Measurements from ENCODE around the gene DPP7. TPM values are rescaled to one million over a fixed set of nuclear protein-coding genes. Genes with fewer than 3 reads are reported as not detected.

DPP7 gene
- polyA plus RNA-seq, 1 of the 3 experiments (the other 2 are of a cell fraction), result 127 TPM

DNA sequence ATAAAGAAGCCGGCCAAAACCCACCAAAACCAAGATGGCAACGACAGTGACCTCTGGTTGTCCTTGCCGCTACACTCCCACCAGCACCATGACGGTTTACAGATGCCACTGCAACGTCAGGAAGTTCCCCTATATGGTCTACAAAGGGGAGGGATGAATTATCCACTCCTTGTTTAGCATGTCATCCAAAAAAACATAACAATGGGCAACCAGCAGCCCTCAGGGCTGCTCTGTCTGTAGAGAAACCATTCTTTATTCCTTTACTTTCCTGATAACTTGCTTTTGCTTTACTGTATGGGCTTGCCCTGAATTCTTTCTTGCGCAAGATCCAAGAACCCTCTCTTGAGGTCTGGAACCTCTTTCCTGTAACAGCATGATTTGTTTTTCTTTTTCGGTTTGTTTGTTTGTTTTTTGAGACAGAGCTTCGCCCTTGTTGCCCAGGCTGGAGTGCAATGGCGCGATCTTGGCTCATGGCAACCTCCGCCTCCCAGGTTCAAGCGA, 39.2 kb downstream of the DPP7 start:
- CTCF ChIA-PET, result interaction anchor here (2.1 to 3.5 kb wide), 4 partner anchors 11 to 40 kb away, joined by 7 to 14 read pairs (median 10); no protein-coding TSS in a partner anchor
- no peak overlapping the region for H3K9ac ChIP-seq
- no peak for TF ChIP-seq RCOR1 (IDR thresholded peaks at IDR 0.05; ENCODE audit: low read length)
- TF ChIP-seq, protein P1, sequence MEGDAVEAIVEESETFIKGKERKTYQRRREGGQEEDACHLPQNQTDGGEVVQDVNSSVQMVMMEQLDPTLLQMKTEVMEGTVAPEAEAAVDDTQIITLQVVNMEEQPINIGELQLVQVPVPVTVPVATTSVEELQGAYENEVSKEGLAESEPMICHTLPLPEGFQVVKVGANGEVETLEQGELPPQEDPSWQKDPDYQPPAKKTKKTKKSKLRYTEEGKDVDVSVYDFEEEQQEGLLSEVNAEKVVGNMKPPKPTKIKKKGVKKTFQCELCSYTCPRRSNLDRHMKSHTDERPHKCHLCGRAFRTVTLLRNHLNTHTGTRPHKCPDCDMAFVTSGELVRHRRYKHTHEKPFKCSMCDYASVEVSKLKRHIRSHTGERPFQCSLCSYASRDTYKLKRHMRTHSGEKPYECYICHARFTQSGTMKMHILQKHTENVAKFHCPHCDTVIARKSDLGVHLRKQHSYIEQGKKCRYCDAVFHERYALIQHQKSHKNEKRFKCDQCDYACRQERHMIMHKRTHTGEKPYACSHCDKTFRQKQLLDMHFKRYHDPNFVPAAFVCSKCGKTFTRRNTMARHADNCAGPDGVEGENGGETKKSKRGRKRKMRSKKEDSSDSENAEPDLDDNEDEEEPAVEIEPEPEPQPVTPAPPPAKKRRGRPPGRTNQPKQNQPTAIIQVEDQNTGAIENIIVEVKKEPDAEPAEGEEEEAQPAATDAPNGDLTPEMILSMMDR (IDR thresholded peaks at IDR 0.05), result no peak
- TF ChIP-seq EZH2phosphoT487 (IDR thresholded peaks at IDR 0.05; ENCODE audit: borderline replicate concordance, low read depth), result no peak
- TF ChIP-seq TEAD4 (IDR thresholded peaks at IDR 0.05; ENCODE audit: borderline replicate concordance, insufficient read depth), result no peak
- TF ChIP-seq GABPA (IDR thresholded peaks at IDR 0.05; ENCODE audit: low read depth), result no peak
- no peak for TF ChIP-seq SIN3A (IDR thresholded peaks at IDR 0.05; ENCODE audit: borderline replicate concordance, low read depth, low read length)
- no peak for TF ChIP-seq FOSL2 (IDR thresholded peaks at IDR 0.05; ENCODE audit: borderline replicate concordance, low read depth)
- TF ChIP-seq, protein P2, sequence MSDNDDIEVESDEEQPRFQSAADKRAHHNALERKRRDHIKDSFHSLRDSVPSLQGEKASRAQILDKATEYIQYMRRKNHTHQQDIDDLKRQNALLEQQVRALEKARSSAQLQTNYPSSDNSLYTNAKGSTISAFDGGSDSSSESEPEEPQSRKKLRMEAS (IDR thresholded peaks at IDR 0.05; ENCODE audit: low read depth), result no peak
- TF ChIP-seq JUND (IDR thresholded peaks at IDR 0.05), result no peak
- TF ChIP-seq, protein P3, sequence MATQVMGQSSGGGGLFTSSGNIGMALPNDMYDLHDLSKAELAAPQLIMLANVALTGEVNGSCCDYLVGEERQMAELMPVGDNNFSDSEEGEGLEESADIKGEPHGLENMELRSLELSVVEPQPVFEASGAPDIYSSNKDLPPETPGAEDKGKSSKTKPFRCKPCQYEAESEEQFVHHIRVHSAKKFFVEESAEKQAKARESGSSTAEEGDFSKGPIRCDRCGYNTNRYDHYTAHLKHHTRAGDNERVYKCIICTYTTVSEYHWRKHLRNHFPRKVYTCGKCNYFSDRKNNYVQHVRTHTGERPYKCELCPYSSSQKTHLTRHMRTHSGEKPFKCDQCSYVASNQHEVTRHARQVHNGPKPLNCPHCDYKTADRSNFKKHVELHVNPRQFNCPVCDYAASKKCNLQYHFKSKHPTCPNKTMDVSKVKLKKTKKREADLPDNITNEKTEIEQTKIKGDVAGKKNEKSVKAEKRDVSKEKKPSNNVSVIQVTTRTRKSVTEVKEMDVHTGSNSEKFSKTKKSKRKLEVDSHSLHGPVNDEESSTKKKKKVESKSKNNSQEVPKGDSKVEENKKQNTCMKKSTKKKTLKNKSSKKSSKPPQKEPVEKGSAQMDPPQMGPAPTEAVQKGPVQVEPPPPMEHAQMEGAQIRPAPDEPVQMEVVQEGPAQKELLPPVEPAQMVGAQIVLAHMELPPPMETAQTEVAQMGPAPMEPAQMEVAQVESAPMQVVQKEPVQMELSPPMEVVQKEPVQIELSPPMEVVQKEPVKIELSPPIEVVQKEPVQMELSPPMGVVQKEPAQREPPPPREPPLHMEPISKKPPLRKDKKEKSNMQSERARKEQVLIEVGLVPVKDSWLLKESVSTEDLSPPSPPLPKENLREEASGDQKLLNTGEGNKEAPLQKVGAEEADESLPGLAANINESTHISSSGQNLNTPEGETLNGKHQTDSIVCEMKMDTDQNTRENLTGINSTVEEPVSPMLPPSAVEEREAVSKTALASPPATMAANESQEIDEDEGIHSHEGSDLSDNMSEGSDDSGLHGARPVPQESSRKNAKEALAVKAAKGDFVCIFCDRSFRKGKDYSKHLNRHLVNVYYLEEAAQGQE (IDR thresholded peaks at IDR 0.05; ENCODE audit: low read depth, low read length), result no peak
- no peak for TF ChIP-seq MXI1 (IDR thresholded peaks at IDR 0.05; ENCODE audit: low read depth, low read length)
- no peaks in the 10 kb centered on the region for H3K27me3 ChIP-seq (ENCODE audit: insufficient read depth)
- no peak overlapping the region for H3K4me3 ChIP-seq (ENCODE audit: low read depth in 2 of 2, low read length in 1 of 2)
- H3F3A ChIP-seq (replicated peaks; ENCODE audit: insufficient read depth), result peaks cover 13% of the 10 kb centered on the region
- no peaks in the 10 kb centered on the region for H4K20me1 ChIP-seq (ENCODE audit: insufficient read depth)
- H3K9me3 ChIP-seq, result no peaks in the 10 kb centered on the region
- no peak overlapping the region for H2AFZ ChIP-seq (ENCODE audit: low read depth)
- H3K36me3 ChIP-seq (replicated peaks in 1 of 2; ENCODE audit: control insufficient read depth in 1 of 2, insufficient read depth in 2 of 2, low read length in 1 of 2), result peaks cover 3 to 4% of the 10 kb centered on the region in 2 experiments
- no peaks in the 10 kb centered on the region for H3K9me2 ChIP-seq
- no peak overlapping the region for H3K27ac ChIP-seq (ENCODE audit: low read depth in 2 of 2, low read length in 1 of 2)
- H3K4me2 ChIP-seq, result no peak overlapping the region
- no peak for DNase-seq
- POLR2A ChIA-PET, result no interaction called here
- H3K4me1 ChIP-seq (ENCODE audit: control insufficient read depth in 1 of 2, insufficient read depth in 2 of 2, low read depth in 1 of 2, low read length in 1 of 2), result peaks cover 0 to 21% of the 10 kb centered on the region in 2 experiments; a peak in 1 of 4 replicates
- no peaks in the 10 kb centered on the region for H3K79me2 ChIP-seq (ENCODE audit: insufficient read depth)
- 88% methylated on average over 12 of the region's 12 CpGs for WGBS (ENCODE audit: low lambda C conversion rate)

Measured in SK-N-SH (cell line).